ENCODE measurements around the gene PRR20B. TPM values are rescaled to one million over a fixed set of nuclear protein-coding genes. Genes with fewer than 3 reads are reported as not detected.
"Not testable (repeated sequence)": the region's sequence is repeated elsewhere in the genome, so short reads cannot be mapped to it uniquely, and the experiment has no call there.

The PRR20B gene
- total RNA-seq, 1 donor from 2014 or later, result not detected

DNA sequence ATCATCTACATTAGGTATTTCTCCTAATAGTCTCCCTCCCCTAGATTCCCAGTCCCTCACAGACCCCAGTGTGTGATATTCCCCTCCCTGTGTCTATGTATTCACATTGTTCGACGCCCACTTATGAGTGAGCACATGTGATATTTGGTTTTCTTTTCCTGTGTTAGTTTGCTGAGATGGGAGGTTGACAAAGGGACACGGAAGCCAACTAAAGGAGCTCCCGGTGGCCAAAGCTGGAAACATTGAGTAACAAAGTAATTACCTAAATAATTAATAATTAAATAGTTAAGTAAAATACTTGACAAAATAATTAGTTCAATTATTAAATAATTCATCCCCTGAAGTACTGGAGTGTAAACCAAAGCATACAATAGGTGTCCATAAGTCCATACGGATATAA is 8.3 kb upstream of the PRR20B start:
- H3K36me3 ChIP-seq (ENCODE audit: control insufficient read depth, insufficient read depth, low read length), result no peaks in the 10 kb centered on the region
- DNase-seq (ENCODE audit: low read depth) (no peak), FAIRE-seq (no peak)
- TF ChIP-seq, protein P1, sequence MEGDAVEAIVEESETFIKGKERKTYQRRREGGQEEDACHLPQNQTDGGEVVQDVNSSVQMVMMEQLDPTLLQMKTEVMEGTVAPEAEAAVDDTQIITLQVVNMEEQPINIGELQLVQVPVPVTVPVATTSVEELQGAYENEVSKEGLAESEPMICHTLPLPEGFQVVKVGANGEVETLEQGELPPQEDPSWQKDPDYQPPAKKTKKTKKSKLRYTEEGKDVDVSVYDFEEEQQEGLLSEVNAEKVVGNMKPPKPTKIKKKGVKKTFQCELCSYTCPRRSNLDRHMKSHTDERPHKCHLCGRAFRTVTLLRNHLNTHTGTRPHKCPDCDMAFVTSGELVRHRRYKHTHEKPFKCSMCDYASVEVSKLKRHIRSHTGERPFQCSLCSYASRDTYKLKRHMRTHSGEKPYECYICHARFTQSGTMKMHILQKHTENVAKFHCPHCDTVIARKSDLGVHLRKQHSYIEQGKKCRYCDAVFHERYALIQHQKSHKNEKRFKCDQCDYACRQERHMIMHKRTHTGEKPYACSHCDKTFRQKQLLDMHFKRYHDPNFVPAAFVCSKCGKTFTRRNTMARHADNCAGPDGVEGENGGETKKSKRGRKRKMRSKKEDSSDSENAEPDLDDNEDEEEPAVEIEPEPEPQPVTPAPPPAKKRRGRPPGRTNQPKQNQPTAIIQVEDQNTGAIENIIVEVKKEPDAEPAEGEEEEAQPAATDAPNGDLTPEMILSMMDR (IDR thresholded peaks at IDR 0.05; ENCODE audit: insufficient read depth, low read length, severe bottlenecking), result no peak
- H3K4me3 ChIP-seq (ENCODE audit: low read depth, low read length), result no peak overlapping the region
- H3K27me3 ChIP-seq (ENCODE audit: control insufficient read depth, insufficient read depth, low read length), result no peaks in the 10 kb centered on the region

DNA sequence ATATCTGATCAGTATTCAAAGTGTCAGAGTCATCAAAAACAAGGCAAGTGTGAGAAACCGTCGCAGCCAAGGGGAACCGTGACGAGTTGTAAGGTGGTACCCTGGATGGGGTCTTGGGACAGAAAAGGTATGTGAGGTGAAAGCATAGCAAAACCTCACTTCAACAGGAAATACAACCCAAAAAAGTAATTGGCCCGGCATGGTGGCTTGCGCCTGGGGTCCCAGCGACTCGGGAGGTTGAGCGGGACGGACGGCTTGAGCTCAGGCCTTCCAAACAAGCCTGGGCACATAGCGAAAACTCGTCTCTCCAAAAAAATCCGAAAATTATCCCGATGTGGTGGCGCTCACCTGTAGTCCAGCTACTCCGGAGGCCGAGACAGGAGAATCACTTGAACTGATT is 7.5 kb upstream of the PRR20B start:
- not testable (repeated sequence) for H3K27me3 ChIP-seq (ENCODE audit: control insufficient read depth, insufficient read depth, low read length); H3K4me3 ChIP-seq (ENCODE audit: low read depth, low read length); DNase-seq (ENCODE audit: low read depth); H3K36me3 ChIP-seq (ENCODE audit: control insufficient read depth, insufficient read depth, low read length); FAIRE-seq

DNA sequence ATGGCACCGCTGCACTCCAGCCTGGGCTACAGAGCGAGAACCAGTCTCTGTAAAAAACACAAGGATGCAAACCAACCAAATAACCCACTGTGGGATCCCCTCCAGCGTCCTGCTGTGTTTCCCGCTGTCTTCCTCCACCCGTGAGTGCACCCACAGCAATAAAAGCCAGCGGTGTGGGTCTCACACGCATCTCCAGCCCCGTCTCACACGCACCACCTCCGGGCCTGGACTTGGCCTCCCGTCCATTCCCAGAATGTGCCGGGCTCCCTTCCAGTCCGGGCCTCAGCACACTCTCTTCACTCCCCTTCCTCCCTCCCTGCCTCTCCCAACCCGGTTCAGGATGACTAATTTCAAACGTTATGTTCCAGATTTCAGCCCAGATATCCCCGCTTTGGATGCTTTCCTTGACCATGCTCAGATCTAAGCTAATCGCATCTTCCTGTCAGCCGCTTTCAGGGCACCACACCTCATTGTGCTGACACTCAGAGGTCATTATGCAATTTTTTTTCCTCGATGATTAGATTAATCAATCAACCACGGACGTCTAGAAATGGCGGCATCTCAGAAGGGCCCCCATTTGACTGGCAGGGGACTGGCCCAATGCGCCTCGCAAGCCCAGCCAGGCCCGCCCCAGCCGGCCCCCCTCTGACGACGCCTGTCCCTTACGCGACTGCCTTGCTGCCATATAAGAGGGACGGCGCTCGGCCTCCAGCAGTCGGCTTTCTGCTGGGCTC is 6.9 kb upstream of the PRR20B start, which contains the start of gene PRR20A:
PRR20A (plus strand) TSS at position 684 of the 734 bp plus-strand sequence. CDS start 387 bp downstream, outside the sequence.
- not testable (repeated sequence) for FAIRE-seq; H3K27me3 ChIP-seq (ENCODE audit: control insufficient read depth, insufficient read depth, low read length); DNase-seq (ENCODE audit: low read depth); H3K4me3 ChIP-seq (ENCODE audit: low read depth, low read length); H3K36me3 ChIP-seq (ENCODE audit: control insufficient read depth, insufficient read depth, low read length)

DNA sequence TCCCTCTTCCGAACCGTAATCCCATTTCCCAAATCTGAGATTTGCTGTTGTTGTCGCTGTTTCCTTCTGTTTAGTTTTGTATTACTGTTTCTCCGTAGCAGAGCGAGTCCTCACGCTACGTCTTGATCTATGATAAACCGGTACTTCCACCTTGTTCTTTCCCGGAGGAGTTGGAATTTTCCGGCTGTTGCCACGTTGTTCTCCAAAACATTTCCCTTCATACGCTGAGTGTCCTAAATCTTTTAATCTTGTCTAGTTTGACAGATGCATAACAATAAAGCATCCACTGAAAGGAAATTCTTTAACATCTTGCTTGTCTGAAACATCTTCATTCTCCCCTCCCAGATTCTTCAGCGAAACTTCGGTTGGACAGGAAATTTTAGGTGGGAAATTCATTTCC is 818 bp downstream of the PRR20B start:
- not testable (repeated sequence) for DNase-seq (ENCODE audit: low read depth); H3K27me3 ChIP-seq (ENCODE audit: control insufficient read depth, insufficient read depth, low read length); FAIRE-seq; H3K4me3 ChIP-seq (ENCODE audit: low read depth, low read length); H3K36me3 ChIP-seq (ENCODE audit: control insufficient read depth, insufficient read depth, low read length)

DNA sequence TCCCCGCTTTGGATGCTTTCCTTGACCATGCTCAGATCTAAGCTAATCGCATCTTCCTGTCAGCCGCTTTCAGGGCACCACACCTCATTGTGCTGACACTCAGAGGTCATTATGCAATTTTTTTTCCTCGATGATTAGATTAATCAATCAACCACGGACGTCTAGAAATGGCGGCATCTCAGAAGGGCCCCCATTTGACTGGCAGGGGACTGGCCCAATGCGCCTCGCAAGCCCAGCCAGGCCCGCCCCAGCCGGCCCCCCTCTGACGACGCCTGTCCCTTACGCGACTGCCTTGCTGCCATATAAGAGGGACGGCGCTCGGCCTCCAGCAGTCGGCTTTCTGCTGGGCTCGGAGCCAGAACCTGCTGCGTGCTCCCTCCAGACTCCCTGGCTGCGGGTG is 6.5 kb downstream of the PRR20B start, which contains the start of gene PRR20C:
PRR20C (plus strand) TSS at position 301 of the 400 bp plus-strand sequence. CDS start 387 bp downstream, outside the sequence.
- H3K27me3 ChIP-seq (ENCODE audit: control insufficient read depth, insufficient read depth, low read length); H3K4me3 ChIP-seq (ENCODE audit: low read depth, low read length); FAIRE-seq; DNase-seq (ENCODE audit: low read depth); H3K36me3 ChIP-seq (ENCODE audit: control insufficient read depth, insufficient read depth, low read length): not testable (repeated sequence)

DNA sequence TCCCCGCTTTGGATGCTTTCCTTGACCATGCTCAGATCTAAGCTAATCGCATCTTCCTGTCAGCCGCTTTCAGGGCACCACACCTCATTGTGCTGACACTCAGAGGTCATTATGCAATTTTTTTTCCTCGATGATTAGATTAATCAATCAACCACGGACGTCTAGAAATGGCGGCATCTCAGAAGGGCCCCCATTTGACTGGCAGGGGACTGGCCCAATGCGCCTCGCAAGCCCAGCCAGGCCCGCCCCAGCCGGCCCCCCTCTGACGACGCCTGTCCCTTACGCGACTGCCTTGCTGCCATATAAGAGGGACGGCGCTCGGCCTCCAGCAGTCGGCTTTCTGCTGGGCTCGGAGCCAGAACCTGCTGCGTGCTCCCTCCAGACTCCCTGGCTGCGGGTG is 13.0 kb downstream of the PRR20B start, which contains the start of gene PRR20D:
PRR20D (plus strand) TSS at position 301 of the 400 bp plus-strand sequence. CDS start 387 bp downstream, outside the sequence.
- not testable (repeated sequence) for H3K36me3 ChIP-seq (ENCODE audit: control insufficient read depth, insufficient read depth, low read length); H3K4me3 ChIP-seq (ENCODE audit: low read depth, low read length); H3K27me3 ChIP-seq (ENCODE audit: control insufficient read depth, insufficient read depth, low read length); FAIRE-seq; DNase-seq (ENCODE audit: low read depth)

DNA sequence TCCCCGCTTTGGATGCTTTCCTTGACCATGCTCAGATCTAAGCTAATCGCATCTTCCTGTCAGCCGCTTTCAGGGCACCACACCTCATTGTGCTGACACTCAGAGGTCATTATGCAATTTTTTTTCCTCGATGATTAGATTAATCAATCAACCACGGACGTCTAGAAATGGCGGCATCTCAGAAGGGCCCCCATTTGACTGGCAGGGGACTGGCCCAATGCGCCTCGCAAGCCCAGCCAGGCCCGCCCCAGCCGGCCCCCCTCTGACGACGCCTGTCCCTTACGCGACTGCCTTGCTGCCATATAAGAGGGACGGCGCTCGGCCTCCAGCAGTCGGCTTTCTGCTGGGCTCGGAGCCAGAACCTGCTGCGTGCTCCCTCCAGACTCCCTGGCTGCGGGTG is 19.6 kb downstream of the PRR20B start, which contains the start of gene PRR20E:
PRR20E (plus strand) TSS at position 301 of the 400 bp plus-strand sequence. CDS start 387 bp downstream, outside the sequence.
- H3K36me3 ChIP-seq (ENCODE audit: control insufficient read depth, insufficient read depth, low read length); H3K4me3 ChIP-seq (ENCODE audit: low read depth, low read length); H3K27me3 ChIP-seq (ENCODE audit: control insufficient read depth, insufficient read depth, low read length); DNase-seq (ENCODE audit: low read depth); FAIRE-seq: not testable (repeated sequence)

DNA sequence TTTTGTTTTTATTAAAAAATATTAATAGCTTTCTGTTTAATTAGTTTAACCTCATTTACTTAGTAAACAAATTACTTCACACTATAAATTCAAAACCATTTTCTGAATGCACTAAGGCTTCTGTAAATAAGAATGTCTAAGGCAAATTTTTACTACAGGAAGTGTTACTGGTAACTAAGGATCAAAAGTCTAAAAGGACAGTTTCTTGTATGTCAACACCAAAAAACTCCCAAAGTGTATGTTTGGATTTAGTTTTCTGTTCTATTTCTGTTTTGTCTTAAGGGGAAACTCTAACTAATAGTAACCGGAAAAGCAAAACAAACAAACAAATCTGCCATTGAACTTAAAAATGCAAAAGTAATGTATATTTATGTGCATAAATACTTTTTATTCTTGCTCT is 44.4 kb downstream of the PRR20B start:
- H3K27me3 ChIP-seq (ENCODE audit: control insufficient read depth, insufficient read depth, low read length), result no peaks in the 10 kb centered on the region
- FAIRE-seq (no peak), DNase-seq (ENCODE audit: low read depth) (no peak)
- no peak overlapping the region for H3K4me3 ChIP-seq (ENCODE audit: low read depth, low read length)
- TF ChIP-seq, protein P1 (IDR thresholded peaks at IDR 0.05; ENCODE audit: insufficient read depth, low read length, severe bottlenecking), result no peak
- H3K36me3 ChIP-seq (ENCODE audit: control insufficient read depth, insufficient read depth, low read length), result no peaks in the 10 kb centered on the region

Other genes starting within 250 kb of the PRR20B start
- gene PRR20A, start 6.6 kb upstream of the PRR20B start, total RNA-seq, result not detected in 2 replicates
- not detected in 2 replicates for gene PRR20C, start 6.6 kb downstream of the PRR20B start, total RNA-seq
- gene PRR20D, start 13.1 kb downstream of the PRR20B start, total RNA-seq, result not detected in 2 replicates
- gene PRR20E, start 19.7 kb downstream of the PRR20B start, total RNA-seq, result not detected in 2 replicates

Data from bronchial epithelial cell (primary cell).